ENCODE measurements around the gene DAPK1.
A peak's percentile ranks its signal among the peaks of the same experiment; 100 is the strongest.
"Not testable (repeated sequence)": the region's sequence is repeated elsewhere in the genome, so short reads cannot be mapped to it uniquely, and the experiment has no call there.

DAPK1 gene

GRCh38 chr9:87545858-87546257, 48.2 kb downstream of the DAPK1 start:
- in situ Hi-C loops (cut with HindIII; ENCODE audit: low sequenced_read_pairs), result no loop called here
- DNase-seq (ENCODE audit: low read depth, low spot score), result peak; percentile 75
- H3K4me3 ChIP-seq (ENCODE audit: low read depth, low read length), result no peak overlapping the region
- TF ChIP-seq CTCF (IDR thresholded peaks at IDR 0.05; ENCODE audit: low read depth, low read length), result no peak

- in situ Hi-C loops (cut with HindIII; ENCODE audit: low sequenced_read_pairs), result no loop called here
- no peak for DNase-seq (ENCODE audit: low read depth, low spot score)
- no peak overlapping the region for H3K4me3 ChIP-seq (ENCODE audit: low read depth, low read length)
- TF ChIP-seq CTCF (IDR thresholded peaks at IDR 0.05; ENCODE audit: low read depth, low read length), result no peak
These were observed 49.0 kb downstream of the DAPK1 start for GRCh38 chr9:87546704-87547103.

GRCh38 chr9:87547671-87548081, 50.0 kb downstream of the DAPK1 start:
- no peak for TF ChIP-seq CTCF (IDR thresholded peaks at IDR 0.05; ENCODE audit: low read depth, low read length)
- DNase-seq (ENCODE audit: low read depth, low spot score), result no peak
- no peak overlapping the region for H3K4me3 ChIP-seq (ENCODE audit: low read depth, low read length)
- in situ Hi-C loops (cut with HindIII; ENCODE audit: low sequenced_read_pairs), result no loop called here

- DNase-seq (ENCODE audit: low read depth, low spot score), result no peak
- H3K4me3 ChIP-seq (ENCODE audit: low read depth, low read length), result no peak overlapping the region
- in situ Hi-C loops (cut with HindIII; ENCODE audit: low sequenced_read_pairs), result no loop called here
- TF ChIP-seq CTCF (IDR thresholded peaks at IDR 0.05; ENCODE audit: low read depth, low read length), result no peak
These were observed 50.5 kb downstream of the DAPK1 start for GRCh38 chr9:87548159-87548558.

- H3K4me3 ChIP-seq (ENCODE audit: low read depth, low read length); in situ Hi-C loops (cut with HindIII; ENCODE audit: low sequenced_read_pairs); DNase-seq (ENCODE audit: low read depth, low spot score): not testable (repeated sequence)
These were observed 51.4 kb downstream of the DAPK1 start for GRCh38 chr9:87549088-87549487.

GRCh38 chr9:87549791-87550190, 52.1 kb downstream of the DAPK1 start:
- TF ChIP-seq CTCF (IDR thresholded peaks at IDR 0.05; ENCODE audit: low read depth, low read length), result no peak
- in situ Hi-C loops (cut with HindIII; ENCODE audit: low sequenced_read_pairs), result no loop called here
- no peak overlapping the region for H3K4me3 ChIP-seq (ENCODE audit: low read depth, low read length)
- no peak for DNase-seq (ENCODE audit: low read depth, low spot score)

- in situ Hi-C loops (cut with HindIII; ENCODE audit: low sequenced_read_pairs), result no loop called here
- H3K4me3 ChIP-seq (ENCODE audit: low read depth, low read length), result no peak overlapping the region
- no peak for DNase-seq (ENCODE audit: low read depth, low spot score)
- TF ChIP-seq CTCF (IDR thresholded peaks at IDR 0.05; ENCODE audit: low read depth, low read length), result no peak
These were observed 52.7 kb downstream of the DAPK1 start for GRCh38 chr9:87550253-87550954.
